Esophagus muscularis mucosa (tissue), 4 donors: Measurements from ENCODE around the gene CLSTN1. TPM values are rescaled to one million over a fixed set of nuclear protein-coding genes. Genes with fewer than 3 reads are reported as not detected.
A peak's percentile ranks its signal among the peaks of the same experiment; 100 is the strongest.

Experiments used
- DNase-seq: peaks from one replicate; pipeline ENCODE4 v3.0.0-alpha.2; 2017; ENCODE audit errors: extremely low spot score
- H3K27ac ChIP-seq, 4 donors: fragments of 200-600 bp; sonication (generic); replicated peaks in 1 of 4; 1 replicate in 3 of 4; 2 replicates in 1 of 4; pipeline ENCODE4 v1.5.1; 2016 to 2019; ENCODE audit warnings: mild to moderate bottlenecking in 1 of 4
- H3K27me3 ChIP-seq, 4 donors: fragments of 200-600 bp; sonication (generic); one replicate each; pipeline versions ENCODE4 v1.5.1 to v1.6.0; 2016 to 2019
- H3K36me3 ChIP-seq, 4 donors: fragments of 200-600 bp; sonication (generic); one replicate each; pipeline ENCODE4 v1.5.1; 2016 to 2019
- H3K4me1 ChIP-seq, 4 donors: fragments of 200-600 bp; sonication (generic); one replicate each; pipeline ENCODE4 v1.5.1; 2016 to 2019
- H3K4me3 ChIP-seq, 4 donors: fragments of 200-600 bp; sonication (generic); 1 replicate in 2 of 4; 2 replicates in 2 of 4; pipeline ENCODE4 v1.5.1; 2016 to 2019; ENCODE audit warnings: mild to moderate bottlenecking in 4 of 4, moderate library complexity in 1 of 4
- H3K9me3 ChIP-seq, 4 donors: fragments of 200-600 bp; sonication (generic); 1 replicate in 3 of 4; 2 replicates in 1 of 4; pipeline ENCODE4 v1.5.1; 2016 to 2019
- EP300 ChIP-seq: sonication (generic); formaldehyde crosslinking; IDR thresholded peaks from one replicate; pipeline ENCODE4 v1.6.1; 2017; ENCODE audit warnings: antibody characterized with exemption
- POLR2A ChIP-seq: fragments of 450-650 bp; IDR thresholded peaks from one replicate; pipeline ENCODE4 v1.6.1; 2017; ENCODE audit warnings: antibody characterized with exemption, moderate library complexity, mild to moderate bottlenecking, low read depth
- POLR2AphosphoS5 ChIP-seq, 2 donors: sonication (generic); formaldehyde crosslinking; IDR thresholded peaks; one replicate each; pipeline ENCODE4 v1.6.1; 2017; ENCODE audit warnings: antibody characterized with exemption in 2 of 2
- WGBS: methylation state at CpG from one replicate; pipeline ENCODE4 v1.1.5; 2018; 5-methylcytosine and 5-hydroxymethylcytosine counted together
- intact Hi-C: fragments of 100-400 bp; cut with DNase I; formaldehyde crosslinking; loops from one replicate; pipeline ENCODE4 v1.15.1; 2023
- total RNA-seq, 4 donors: library from RNA; depleted of rRNA; stranded (reverse); fragments of >200 nt; gene quantifications; one replicate each; pipeline versions ENCODE4 v1.1.0 to v1.2.1, GENCODE V29; 2016
- TF ChIP-seq, protein P1 (sequence below), 3 experiments: fragments of 200-600 bp in 2 of 3; fragments of 450-650 bp in 1 of 3; sonication (generic) in 2 of 3; IDR thresholded peaks; one replicate each; pipeline ENCODE4 v1.5.1; 2017 to 2019; ENCODE audit warnings: antibody characterized with exemption in 3 of 3, mild to moderate bottlenecking in 2 of 3, moderate library complexity in 1 of 3

The CLSTN1 gene
- total RNA-seq, 4 donors from 2014 or later, result 47.1 to 109 (median 72.3) TPM

DNA sequence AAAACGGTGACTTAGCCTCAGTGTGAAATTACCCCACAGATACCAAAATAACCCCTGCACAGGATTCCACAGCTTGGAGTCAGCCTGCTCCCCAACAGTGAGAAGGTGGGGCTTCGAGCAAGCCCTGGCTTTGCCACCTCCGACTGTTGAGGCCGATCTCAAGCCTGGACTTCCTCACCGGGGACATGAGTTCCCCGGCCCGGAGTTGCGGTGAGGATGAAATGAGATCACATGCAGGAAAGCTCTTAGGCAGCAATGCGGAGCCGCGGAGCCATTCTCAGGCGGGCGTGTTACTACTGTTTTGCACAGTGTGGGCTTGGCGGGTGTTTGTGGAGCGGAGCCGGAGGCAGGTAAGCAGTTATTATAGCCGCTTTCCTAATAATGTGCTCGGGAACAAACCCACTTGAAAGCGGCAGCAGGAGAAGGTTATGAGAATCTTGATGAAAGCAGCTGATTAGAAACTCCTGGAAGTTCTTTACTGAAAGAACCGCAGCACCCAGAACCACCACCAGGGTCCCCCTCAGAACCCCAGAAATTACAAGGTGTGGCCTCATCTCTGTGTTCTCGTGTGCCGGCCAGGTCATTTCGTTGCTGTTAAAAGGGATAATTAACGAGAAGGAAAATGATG, 3.9 kb upstream of the CLSTN1 start:
- no peaks in the 10 kb centered on the region for H3K27me3 ChIP-seq
- intact Hi-C loops, result loop anchor here (5.0 kb wide), 1 partner anchor 40 kb away; no protein-coding TSS in a partner anchor
- no peak overlapping the region for H3K27ac ChIP-seq
- 78% methylated on average over 24 of the region's 24 CpGs for WGBS
- no peak for DNase-seq
- no peak overlapping the region for H3K4me3 ChIP-seq
- no peaks in the 10 kb centered on the region for H3K36me3 ChIP-seq
- no peaks in the 10 kb centered on the region for H3K9me3 ChIP-seq
- TF ChIP-seq, protein P1, sequence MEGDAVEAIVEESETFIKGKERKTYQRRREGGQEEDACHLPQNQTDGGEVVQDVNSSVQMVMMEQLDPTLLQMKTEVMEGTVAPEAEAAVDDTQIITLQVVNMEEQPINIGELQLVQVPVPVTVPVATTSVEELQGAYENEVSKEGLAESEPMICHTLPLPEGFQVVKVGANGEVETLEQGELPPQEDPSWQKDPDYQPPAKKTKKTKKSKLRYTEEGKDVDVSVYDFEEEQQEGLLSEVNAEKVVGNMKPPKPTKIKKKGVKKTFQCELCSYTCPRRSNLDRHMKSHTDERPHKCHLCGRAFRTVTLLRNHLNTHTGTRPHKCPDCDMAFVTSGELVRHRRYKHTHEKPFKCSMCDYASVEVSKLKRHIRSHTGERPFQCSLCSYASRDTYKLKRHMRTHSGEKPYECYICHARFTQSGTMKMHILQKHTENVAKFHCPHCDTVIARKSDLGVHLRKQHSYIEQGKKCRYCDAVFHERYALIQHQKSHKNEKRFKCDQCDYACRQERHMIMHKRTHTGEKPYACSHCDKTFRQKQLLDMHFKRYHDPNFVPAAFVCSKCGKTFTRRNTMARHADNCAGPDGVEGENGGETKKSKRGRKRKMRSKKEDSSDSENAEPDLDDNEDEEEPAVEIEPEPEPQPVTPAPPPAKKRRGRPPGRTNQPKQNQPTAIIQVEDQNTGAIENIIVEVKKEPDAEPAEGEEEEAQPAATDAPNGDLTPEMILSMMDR (IDR thresholded peaks at IDR 0.05), result peak in 1 of 3 experiments; percentile 11
- TF ChIP-seq EP300 (no peak), POLR2AphosphoS5 (IDR thresholded peaks at IDR 0.05) (no peak)
- H3K4me1 ChIP-seq, result peaks cover 15 to 25% (median 22%) of the 10 kb centered on the region in 4 donors

DNA sequence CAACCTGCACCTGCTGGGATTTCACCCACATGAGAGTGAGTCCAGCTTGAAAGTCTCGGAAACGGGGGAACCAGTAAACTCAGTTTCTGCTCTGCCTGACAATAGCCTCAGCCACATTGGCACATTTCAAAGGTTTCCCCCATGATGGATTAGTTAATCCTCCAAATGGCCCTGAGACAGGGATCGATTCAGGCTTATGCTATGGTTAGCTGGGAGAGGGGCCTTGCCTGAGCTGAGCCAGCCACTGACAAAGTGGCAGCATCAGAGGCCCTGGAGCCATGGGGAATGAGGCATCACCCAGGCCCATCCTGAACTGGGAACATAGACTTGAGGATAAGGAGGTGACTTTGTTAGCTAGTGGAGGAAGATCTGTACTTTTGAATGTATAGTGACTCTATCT, 2.9 kb upstream of the CLSTN1 start:
- Histone ChIP-seq H3K9me3 (no peaks in the 10 kb centered on the region), H3K4me3 (no peak overlapping the region), H3K4me1 (peaks cover 23 to 36% (median 32%) of the 10 kb centered on the region in 4 donors), H3K27ac (peak overlapping the region in 3 of 4 donors; percentile 90 to 98 (median 91)), H3K27me3 (no peaks in the 10 kb centered on the region), H3K36me3 (no peaks in the 10 kb centered on the region)
- 94% methylated on average over 2 of the region's 3 CpGs for WGBS
- intact Hi-C loops, result loop anchor here (5.0 kb wide), 1 partner anchor 39 kb away; no protein-coding TSS in a partner anchor
- TF ChIP-seq, protein P1 (IDR thresholded peaks at IDR 0.05), result no peak
- no peak for TF ChIP-seq EP300
- no peak for DNase-seq

DNA sequence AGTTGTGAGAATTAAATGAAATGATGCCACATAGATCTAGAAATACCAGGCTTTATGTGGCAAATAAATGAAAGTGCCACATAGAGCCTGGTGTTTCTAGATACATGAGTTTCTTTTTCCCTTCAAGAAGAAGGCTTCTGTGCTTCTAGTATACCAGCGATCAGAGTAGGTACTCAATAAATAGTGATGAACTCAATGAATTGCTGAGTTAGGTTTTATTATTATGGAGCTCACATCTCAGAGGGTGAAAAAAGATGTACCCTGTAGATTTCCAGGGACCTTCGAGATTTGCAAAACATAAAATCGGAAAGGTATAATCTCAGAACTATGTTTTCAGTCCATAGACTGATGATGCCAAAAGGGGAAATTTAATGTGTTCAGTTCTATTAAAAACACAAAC, 2.3 kb upstream of the CLSTN1 start:
- H3K27me3 ChIP-seq, result no peaks in the 10 kb centered on the region
- TF ChIP-seq, protein P1 (IDR thresholded peaks at IDR 0.05), result no peak
- TF ChIP-seq POLR2AphosphoS5 (IDR thresholded peaks at IDR 0.05) (no peak), EP300 (no peak), POLR2A (no peak)
- DNase-seq, result no peak
- H3K27ac ChIP-seq, result peak overlapping the region; percentile 90 to 98 (median 92)
- H3K36me3 ChIP-seq, result no peaks in the 10 kb centered on the region
- intact Hi-C loops, result loop anchor here (5.0 kb wide), 1 partner anchor 39 kb away; no protein-coding TSS in a partner anchor
- no peak overlapping the region for H3K4me3 ChIP-seq
- 81% methylated on average over 3 of the region's 3 CpGs for WGBS
- peaks cover 23 to 41% (median 38%) of the 10 kb centered on the region in 4 donors for H3K4me1 ChIP-seq
- no peaks in the 10 kb centered on the region for H3K9me3 ChIP-seq

DNA sequence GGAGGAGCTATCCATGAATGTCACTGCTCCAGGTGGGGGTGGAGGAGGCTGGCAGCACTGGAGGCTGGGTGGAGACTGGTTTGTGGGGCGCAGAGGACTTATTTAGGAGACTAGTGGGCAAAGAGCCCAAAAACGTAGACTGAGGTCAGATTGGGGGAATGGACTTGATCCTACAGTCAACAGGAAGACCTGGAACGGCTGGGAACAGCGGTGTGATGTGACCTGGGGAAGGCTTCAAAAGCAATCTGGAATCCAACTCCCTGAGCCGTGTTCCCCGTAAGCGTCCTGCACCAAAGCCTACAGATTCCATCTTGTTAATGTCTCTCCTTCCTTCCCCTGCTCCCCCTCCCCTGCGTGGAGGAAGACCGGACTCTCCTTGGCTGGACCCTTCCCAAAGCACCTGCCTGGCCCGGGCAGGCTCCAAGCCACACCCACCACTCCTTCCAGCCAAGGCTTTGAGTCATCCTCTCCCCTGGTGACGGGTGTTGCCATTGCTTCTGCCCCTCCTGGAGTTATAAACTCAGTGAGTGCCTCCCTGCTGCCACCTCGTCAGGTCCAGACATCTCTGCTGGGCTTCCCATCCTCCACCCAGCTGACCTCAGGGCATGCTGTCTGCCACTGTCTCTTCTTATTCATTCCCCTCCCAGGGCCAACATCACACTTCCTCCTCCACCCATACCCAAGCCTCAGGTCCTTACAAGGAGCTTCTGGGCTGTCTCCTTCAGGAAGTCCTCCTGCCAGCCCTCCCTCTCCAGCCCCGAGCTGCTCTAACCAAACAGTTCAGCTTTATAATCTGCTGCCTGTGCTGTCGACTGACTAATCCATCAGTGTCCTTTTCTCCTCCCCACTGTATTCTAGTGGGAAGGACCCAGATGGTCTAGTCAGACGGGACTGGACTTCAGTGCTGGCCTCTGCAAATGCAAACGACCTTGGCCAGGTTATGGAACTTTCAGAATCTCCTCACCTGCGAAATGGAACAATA, 1.6 kb upstream of the CLSTN1 start:
- intact Hi-C loops, result loop anchor here (5.0 kb wide), 1 partner anchor 38 kb away; no protein-coding TSS in a partner anchor
- peak overlapping the region; percentile 84 to 93 (median 91) for H3K4me3 ChIP-seq
- DNase-seq, result no peak

More for the DNA sequence above, 1.6 kb upstream of the CLSTN1 start:
- TF ChIP-seq, protein P1 (IDR thresholded peaks at IDR 0.05), result no peak
- TF ChIP-seq EP300, result no peak
- TF ChIP-seq POLR2AphosphoS5 (IDR thresholded peaks at IDR 0.05), result peak; percentile 69 to 76
- no peak for TF ChIP-seq POLR2A
- Histone ChIP-seq H3K4me1 (peaks cover 23 to 48% (median 42%) of the 10 kb centered on the region in 4 donors), H3K27ac (peak overlapping the region; percentile 90 to 98 (median 92)), H3K9me3 (no peaks in the 10 kb centered on the region), H3K36me3 (no peaks in the 10 kb centered on the region), H3K27me3 (no peaks in the 10 kb centered on the region)
- WGBS, result 16% methylated on average over 17 of the region's 17 CpGs
